ENCODE results near the gene TMIE.

TMIE gene

DNA sequence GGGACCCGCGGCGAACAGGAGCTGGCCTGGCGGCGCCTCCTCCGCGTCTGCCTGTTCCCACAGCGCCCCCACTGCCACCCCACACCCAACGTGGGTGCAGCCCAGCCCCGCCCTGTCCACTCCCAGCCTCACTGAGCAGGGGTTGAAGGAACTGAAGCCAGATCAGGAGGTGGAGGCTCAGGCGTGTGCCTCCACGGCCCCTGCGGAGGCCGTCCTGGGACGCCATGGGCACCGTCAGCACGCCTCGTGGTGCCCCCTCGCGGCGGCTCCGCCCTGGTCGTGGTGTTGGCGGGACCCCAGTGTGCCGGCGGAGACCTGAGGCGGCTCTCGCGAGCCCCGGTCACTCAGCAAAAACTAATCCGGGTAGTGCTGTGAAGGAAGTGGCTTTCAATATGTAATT lies 55.5 kb downstream of the TMIE start:
- no peak for DNase-seq (ENCODE audit: low read depth in 1 of 2, low spot score in 1 of 2)

DNA sequence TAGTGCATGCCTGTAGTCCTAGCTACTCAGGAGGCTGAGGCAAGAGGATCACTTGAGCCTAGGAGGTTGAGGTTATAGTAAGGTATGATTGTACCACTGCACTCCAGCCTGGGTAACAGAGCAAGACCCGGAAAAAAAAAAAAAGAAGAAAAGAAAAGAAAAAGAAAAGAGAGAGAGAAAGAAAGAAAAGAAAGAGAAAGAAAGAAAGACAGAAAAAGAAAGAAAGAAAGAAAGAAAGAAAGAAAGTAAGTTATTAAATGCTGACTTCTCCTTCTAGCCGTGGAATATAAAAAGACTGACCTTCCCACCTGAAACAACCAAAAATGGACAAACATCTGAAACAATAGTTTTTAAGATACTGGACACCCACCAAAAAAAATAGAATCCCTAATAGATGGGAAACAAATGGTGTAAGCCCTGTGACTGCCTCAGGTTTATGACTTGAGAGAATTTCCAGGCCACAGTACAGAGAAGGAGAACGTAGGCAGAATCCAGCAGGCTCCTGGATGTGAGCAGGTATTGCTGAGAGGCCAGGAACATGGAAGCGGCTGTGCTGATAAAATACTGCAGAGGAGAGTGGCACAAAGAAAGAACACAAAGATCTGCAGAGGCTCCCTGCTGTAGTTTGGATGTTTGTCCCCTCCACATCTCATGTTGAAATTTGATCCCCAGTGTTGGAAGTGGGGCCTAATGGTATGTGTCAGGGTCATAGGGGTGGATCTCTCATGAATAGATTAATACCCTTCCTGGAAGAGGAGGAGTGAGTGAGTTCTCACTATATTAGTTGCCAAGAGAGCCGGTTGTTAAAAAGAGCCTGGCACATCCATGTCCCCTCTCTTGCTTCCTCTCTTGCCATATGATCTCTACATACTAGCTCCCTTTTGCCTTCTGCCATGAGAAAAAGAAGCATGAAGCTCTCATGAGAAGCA lies 58.3 kb downstream of the TMIE start:
- DNase-seq (ENCODE audit: low read depth in 1 of 2, low spot score in 1 of 2): no peak

Data from activated CD4-positive, alpha-beta T cell treated with anti-CD3 and anti-CD28 coated beads, Interleukin-2, amount 50 U/mL, for 24 hours (primary cell).